ENCODE results near the gene APOC3. TPM values are rescaled to one million over a fixed set of nuclear protein-coding genes. Genes with fewer than 3 reads are reported as not detected.

The APOC3 gene
- total RNA-seq, 3 donors from 2014 or later: not detected

- H3K27ac ChIP-seq: no peak overlapping the region
- no peak overlapping the region for H3K4me3 ChIP-seq
- peaks cover 8% of the 10 kb centered on the region for H3K36me3 ChIP-seq
- no peak for DNase-seq (ENCODE audit: low spot score in 2 of 2)
- no peaks in the 10 kb centered on the region for H3K27me3 ChIP-seq
- intact Hi-C loops (cut with DNase I; ENCODE audit: low total_unique reads): loop anchor here (10.0 kb wide), 1 partner anchor 355 kb away; no protein-coding TSS in a partner anchor
- TF ChIP-seq POLR2A (IDR thresholded peaks at IDR 0.05): no peak
- H3K4me1 ChIP-seq: no peaks in the 10 kb centered on the region
- no peaks in the 10 kb centered on the region for H3K9me3 ChIP-seq
Observed at GRCh38 chr11:116870054-116870453, 40.3 kb downstream of the APOC3 start.

GRCh38 chr11:116871248-116871647 is 41.5 kb downstream of the APOC3 start:
- TF ChIP-seq CTCF (IDR thresholded peaks at IDR 0.05): no peak
- no peak for TF ChIP-seq POLR2AphosphoS5 (IDR thresholded peaks at IDR 0.05)
- TF ChIP-seq POLR2A (IDR thresholded peaks at IDR 0.05): no peak
- no peaks in the 10 kb centered on the region for H3K4me1 ChIP-seq
- peaks cover 8% of the 10 kb centered on the region for H3K36me3 ChIP-seq
- no peak overlapping the region for H3K27ac ChIP-seq
- H3K9me3 ChIP-seq: no peaks in the 10 kb centered on the region
- no peak overlapping the region for H3K4me3 ChIP-seq
- no peak for DNase-seq (ENCODE audit: low spot score in 2 of 2)
- no peaks in the 10 kb centered on the region for H3K27me3 ChIP-seq
- intact Hi-C loops (cut with DNase I; ENCODE audit: low total_unique reads): loop anchor here (10.0 kb wide), 1 partner anchor 354 kb away; no protein-coding TSS in a partner anchor

GRCh38 chr11:116873381-116873780 is 43.7 kb downstream of the APOC3 start:
- Histone ChIP-seq H3K36me3 (peaks cover 8% of the 10 kb centered on the region), H3K27me3 (no peaks in the 10 kb centered on the region), H3K4me1 (no peaks in the 10 kb centered on the region), H3K4me3 (no peak overlapping the region), H3K27ac (no peak overlapping the region), H3K9me3 (no peaks in the 10 kb centered on the region)
- DNase-seq (ENCODE audit: low spot score in 2 of 2): no peak
- intact Hi-C loops (cut with DNase I; ENCODE audit: low total_unique reads): loop anchor here (10.0 kb wide), 1 partner anchor 351 kb away; no protein-coding TSS in a partner anchor
- TF ChIP-seq CTCF (IDR thresholded peaks at IDR 0.05) (no peak), POLR2AphosphoS5 (IDR thresholded peaks at IDR 0.05) (no peak), POLR2A (IDR thresholded peaks at IDR 0.05) (no peak)

GRCh38 chr11:116874251-116874650 is 44.5 kb downstream of the APOC3 start:
- intact Hi-C loops (cut with DNase I; ENCODE audit: low total_unique reads): loop anchor here (10.0 kb wide), 1 partner anchor 351 kb away; no protein-coding TSS in a partner anchor
- no peak overlapping the region for H3K4me3 ChIP-seq
- no peaks in the 10 kb centered on the region for H3K27me3 ChIP-seq
- no peaks in the 10 kb centered on the region for H3K4me1 ChIP-seq
- H3K9me3 ChIP-seq: no peaks in the 10 kb centered on the region
- DNase-seq (ENCODE audit: low spot score in 2 of 2): no peak
- peaks cover 8% of the 10 kb centered on the region for H3K36me3 ChIP-seq
- no peak overlapping the region for H3K27ac ChIP-seq
- no peak for TF ChIP-seq CTCF (IDR thresholded peaks at IDR 0.05)
- no peak for TF ChIP-seq POLR2A (IDR thresholded peaks at IDR 0.05)
- TF ChIP-seq POLR2AphosphoS5 (IDR thresholded peaks at IDR 0.05): no peak

GRCh38 chr11:116875194-116875593 is 45.5 kb downstream of the APOC3 start:
- no peak for TF ChIP-seq POLR2A (IDR thresholded peaks at IDR 0.05)
- no peak for TF ChIP-seq POLR2AphosphoS5 (IDR thresholded peaks at IDR 0.05)
- TF ChIP-seq CTCF (IDR thresholded peaks at IDR 0.05): no peak
- H3K27me3 ChIP-seq: no peaks in the 10 kb centered on the region
- intact Hi-C loops (cut with DNase I; ENCODE audit: low total_unique reads): loop anchor here (10.0 kb wide), 1 partner anchor 350 kb away; no protein-coding TSS in a partner anchor
- no peaks in the 10 kb centered on the region for H3K9me3 ChIP-seq
- no peak overlapping the region for H3K27ac ChIP-seq
- H3K36me3 ChIP-seq: peaks cover 8% of the 10 kb centered on the region
- no peak overlapping the region for H3K4me3 ChIP-seq
- no peaks in the 10 kb centered on the region for H3K4me1 ChIP-seq
- DNase-seq (ENCODE audit: low spot score in 2 of 2): no peak
